HG03108 (cell line): ENCODE measurements around the gene GCH1.
"Not testable (repeated sequence)": the region's sequence is repeated elsewhere in the genome, so short reads cannot be mapped to it uniquely, and the experiment has no call there.

Experiments used
- ATAC-seq: cut with Tn5 transposase; IDR thresholded peaks from one replicate; pipeline ENCODE4 v1.9.1; 2021; ENCODE audit warnings: moderate library complexity; ENCODE audit not compliant: unreplicated experiment

Gene GCH1

DNA sequence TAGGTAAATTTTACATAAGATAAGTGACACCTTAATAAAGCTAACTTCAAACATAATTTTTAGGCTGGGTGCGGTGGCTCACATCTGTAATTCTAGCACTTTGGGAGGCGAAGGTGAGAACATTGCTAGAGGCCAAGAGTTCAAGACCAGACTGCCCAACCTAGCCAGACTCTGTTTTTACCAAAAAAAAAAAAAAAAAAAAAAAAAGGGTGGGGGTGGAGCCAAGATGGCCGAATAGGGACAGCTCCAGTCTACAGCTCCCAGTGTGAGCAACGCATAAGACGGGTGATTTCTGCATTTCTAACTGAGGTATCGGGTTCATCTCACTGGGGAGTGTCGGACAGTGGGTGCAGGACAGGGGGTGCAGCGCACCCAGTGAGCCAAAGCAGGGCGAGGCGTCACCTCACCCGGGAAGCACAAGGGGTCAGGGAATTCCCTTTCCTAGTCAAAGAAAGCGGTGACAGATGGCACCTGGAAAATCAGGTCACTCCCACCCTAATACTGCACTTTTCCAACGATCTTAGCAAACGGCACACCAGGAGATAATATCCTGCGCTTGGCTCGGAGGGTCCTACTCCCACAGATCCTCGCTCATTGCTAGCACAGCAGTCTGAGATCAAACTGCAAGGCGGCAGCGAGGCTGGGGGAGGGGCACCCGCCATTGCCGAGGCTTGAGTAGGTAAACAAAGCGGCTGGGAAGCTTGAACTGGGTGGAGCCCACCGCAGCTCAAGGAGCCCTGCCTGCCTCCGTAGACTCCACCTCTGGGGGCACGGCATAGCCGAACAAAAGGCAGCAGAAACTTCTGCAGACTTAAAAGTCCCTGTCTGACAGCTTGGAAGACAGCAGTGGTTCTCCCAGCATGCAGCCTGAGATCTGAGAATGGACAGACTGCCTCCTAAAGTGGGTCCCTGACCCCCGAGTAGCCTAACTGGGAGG, 32.2 kb downstream of the GCH1 start:
- not testable (repeated sequence) for ATAC-seq

DNA sequence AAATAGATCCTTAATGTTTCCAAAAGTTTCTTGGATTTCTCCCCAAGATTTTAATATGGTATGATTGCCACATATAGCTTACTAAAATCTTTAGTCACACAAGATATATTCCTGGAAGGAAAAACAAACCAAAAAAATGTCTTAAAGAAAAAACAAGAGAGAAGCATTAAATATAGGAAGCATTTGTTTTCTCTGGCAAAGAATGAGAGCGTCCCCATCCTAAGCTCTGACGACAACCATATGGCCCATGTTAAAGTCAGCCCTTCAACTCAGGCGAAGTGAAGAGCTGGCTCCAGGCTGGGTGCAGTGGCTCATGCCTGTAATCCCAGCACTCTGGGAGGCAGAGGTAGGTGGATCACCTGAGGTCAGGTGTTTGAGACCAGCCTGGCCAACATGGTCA, 35.6 kb downstream of the GCH1 start:
- no peak for ATAC-seq

DNA sequence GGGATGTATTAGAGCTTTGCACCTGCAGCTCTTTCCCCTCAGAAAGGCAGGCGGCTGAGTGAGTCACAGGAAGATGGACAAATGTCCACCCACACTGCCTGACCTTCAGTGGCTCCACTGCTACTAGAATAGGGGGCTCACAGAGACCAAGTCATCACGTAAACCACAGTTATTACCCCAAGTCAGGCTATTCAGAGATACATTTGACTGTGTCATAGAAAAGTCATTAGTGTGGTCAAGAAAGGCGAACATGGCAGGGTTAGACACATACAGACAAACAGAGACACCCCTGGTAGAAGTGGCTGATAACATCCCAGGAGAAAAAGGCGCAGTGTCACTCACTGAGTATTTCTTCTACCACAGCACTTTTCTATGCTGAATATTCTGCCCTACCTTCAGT, 36.0 kb downstream of the GCH1 start:
- ATAC-seq, result no peak

DNA sequence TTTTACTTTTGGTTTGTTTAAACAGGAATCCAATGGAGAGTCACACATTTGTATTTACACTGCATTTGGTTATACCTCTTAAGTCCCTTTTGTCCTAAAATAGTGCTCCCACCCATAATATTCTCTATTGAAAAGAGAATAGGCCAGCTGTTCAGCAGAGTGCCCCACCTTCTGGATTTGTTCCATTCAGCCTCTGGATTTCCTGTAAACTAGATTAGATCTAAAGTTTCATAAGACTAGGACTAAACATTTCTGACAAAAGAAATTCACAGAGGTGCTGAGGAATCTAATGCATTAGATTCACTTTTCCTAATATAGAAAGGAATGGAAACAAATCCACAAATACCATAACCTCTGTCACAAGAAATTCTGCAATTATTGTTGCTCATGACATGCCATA, 38.1 kb downstream of the GCH1 start:
- no peak for ATAC-seq

DNA sequence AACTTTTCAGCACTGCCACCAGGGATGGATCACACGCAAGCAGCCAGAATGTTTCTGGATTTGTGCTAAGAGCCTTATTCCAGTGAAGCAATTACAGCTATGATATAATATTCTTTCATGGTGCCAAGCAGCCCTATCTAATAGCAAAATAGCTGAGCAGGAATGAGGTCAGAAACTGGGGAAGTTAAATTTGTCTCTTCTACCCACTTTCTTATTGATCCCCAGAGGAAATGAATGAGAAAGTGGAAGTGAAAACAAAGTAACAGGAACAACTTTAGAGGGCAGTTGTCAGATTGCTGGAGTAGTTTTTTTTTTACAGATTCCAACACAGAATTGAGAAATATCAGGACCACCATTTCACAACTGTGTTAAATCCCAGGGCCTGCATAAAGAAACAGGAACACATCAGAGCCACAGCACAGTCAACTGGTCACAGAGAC, 44.8 kb downstream of the GCH1 start:
- ATAC-seq, result peak; percentile 60

DNA sequence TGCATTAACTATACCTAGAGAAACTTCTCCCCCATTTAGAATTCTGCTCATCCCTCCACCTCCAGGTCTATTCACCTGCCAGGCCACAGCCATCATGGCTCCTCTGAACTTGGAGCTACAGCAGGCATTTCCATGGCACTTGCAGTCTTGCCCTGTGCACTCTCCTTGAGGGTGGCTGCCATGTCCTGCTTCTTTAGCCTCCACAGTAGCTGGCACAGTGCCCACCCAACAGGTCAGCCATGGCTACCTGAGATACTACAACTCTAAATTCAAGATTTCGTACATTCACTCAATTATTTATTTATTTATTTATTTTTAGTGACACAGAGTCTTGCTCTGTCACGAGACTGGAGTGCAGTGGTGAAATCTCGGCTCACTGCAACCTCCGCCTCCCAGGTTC, 46.5 kb downstream of the GCH1 start:
- no peak for ATAC-seq

DNA sequence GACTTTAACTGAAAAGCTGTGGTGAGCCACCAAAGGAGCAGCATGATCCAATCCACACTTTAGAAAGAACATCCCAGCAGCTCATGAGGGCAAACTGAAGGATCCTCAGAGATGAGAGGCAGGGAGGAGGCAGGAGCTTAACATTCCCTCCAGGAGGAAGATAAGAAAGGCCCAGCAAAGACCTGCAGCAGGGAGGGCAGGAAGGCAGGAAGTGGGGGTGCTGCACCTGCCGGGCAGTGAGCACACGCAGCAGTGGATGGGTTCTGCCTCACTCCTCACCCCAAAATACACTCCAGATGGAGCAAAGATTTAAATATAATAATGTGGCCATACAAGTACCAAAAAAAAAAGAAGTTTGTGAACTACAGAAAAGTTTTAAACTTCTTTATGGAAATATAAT, 48.4 kb downstream of the GCH1 start:
- no peak for ATAC-seq

DNA sequence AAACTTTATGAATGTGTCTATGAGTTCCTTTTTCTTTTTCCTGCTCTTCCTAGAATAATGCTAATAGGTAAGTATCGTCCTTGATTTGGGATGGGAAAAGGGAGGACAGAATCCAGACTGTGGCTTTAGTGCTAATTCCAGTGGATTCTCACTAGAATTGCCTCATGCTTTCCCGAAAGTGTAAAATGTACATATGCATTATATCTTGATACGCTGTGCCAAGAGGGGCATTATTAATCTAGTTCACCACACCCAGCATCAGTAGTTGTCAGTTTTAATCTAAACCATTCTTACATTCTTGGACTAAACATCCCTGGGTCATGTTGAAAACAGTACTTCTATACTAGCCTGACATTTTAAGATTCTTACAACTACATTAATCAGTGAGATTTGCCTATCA, 49.3 kb downstream of the GCH1 start:
- ATAC-seq, result no peak

DNA sequence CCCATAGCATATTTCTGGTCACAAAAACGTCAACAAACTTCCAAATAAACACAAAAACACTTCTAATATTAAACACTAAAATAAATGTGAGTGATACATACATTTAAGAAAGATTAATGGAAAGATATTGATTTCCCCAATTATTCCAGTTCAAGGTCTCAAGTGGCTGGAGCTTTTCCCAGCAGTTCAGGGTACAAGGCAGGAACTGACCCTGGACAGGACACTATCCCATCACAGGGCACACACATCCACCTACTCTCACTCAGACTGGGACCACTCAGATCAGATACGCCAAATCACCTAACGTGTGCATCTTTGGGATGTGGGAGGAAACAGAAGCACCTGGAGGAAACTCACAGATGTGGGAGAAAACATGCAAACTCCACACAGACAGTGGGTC, 50.4 kb downstream of the GCH1 start:
- no peak for ATAC-seq

DNA sequence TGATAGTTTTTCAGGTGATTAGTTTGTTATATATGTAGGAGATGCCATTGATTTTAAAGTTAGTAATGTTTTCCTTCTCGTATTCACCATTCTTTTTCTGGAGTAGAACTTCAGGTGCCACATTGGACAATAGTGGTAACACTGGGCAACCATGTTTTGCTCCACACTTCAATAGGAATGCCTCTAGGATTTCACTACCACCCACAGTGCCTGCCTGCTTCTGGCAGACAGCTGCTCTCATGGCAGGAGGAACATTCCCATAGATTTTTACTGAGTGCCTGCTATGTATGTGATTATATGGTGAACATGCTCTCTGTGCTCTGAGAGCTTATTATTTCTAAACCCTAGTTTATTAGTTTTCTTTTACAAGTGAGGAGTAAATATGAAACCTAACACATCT, 53.7 kb downstream of the GCH1 start:
- ATAC-seq, result no peak

DNA sequence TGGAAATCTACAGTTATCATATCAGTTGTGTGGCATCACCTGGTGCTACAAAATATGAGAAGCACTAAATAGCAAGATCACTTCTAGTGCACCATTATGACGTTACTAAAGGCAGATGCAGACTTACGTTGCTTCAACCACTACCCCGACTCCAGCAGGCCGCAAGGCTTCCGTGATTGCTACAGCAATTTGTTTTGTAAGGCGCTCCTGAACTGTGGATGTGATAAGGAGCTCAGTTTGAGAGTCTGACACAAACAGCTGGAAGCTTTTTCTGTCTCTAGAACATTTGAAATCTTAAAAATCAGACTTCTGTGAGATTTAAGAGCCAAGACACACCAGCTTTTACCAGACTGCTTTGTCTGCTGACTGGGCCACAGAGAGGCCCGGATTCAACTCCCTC, 57.0 kb downstream of the GCH1 start:
- no peak for ATAC-seq

DNA sequence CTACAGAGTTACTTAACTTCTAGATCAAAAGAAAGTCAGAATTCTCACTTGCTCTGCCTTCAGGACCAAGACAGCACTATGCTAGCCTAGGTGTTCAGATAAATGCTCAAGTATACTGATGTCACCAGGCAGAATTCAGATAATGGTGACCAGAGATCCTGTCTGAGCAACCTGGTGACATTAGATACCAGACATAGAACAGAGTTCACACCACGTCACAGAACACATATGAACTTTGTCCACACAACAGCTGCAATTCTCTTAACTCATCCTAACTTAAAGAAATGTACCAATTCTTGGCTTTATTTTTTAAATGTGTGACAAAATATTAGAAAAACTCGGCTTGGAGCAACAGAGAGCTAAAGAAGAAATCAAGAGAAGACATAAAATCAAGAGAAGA, 58.1 kb downstream of the GCH1 start:
- ATAC-seq, result no peak

DNA sequence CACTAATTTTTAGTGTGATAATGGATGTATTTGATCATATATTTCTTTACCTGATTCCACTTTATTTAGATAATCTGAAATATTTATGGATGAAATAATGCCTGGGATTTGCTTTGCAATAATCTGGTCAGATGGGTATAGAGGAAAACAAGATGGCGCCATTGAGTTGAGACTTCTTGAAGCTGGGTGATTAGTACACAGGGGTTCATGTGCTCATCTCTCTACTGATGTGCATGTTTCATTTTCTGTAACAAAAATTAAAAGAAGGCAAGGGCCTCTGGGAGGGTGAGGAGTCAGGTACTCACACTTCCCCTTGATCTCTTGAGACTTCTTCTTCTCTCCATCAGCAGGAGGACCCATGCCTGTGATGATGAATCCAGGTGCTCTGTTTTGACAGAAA, 61.8 kb downstream of the GCH1 start:
- no peak for ATAC-seq

DNA sequence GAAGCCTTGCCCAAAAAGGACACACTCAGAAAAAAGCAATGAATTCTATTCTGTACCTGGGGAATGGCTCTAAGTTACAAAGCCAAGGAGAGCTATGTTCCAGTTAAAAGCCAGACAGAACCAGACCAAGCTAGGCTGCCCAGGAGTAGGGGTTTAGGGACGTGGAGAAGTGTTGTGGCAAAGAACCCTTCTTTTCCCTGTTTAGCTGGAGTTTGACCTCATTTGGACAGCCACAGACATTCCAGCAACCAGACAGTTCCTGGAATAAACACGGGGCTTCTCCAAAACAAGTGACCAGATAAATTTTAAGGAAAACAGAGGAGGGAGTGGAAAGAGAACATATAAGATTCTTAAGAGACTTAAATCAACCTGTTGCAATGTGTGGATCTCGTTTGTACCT, 62.3 kb downstream of the GCH1 start:
- no peak for ATAC-seq

DNA sequence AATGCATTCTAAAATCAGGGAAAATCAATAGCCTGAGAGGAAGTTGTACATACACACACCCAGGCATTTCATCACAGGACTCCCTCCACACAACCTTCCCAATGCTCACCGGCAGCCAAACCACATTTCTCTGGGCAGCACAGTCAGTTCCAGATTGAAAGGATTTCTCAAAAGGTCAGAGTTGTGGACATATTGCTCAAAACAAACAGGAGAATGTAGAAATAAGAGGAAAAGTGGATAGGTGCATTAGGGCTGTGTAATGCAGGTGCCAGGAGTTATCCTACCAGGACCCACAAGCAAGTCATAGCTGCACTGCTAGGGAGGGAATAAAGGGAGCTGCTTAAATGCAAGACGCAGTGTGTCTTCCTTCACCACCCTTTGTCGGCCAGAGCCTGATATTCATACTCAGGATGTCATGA, 62.9 kb downstream of the GCH1 start:
- no peak for ATAC-seq

DNA sequence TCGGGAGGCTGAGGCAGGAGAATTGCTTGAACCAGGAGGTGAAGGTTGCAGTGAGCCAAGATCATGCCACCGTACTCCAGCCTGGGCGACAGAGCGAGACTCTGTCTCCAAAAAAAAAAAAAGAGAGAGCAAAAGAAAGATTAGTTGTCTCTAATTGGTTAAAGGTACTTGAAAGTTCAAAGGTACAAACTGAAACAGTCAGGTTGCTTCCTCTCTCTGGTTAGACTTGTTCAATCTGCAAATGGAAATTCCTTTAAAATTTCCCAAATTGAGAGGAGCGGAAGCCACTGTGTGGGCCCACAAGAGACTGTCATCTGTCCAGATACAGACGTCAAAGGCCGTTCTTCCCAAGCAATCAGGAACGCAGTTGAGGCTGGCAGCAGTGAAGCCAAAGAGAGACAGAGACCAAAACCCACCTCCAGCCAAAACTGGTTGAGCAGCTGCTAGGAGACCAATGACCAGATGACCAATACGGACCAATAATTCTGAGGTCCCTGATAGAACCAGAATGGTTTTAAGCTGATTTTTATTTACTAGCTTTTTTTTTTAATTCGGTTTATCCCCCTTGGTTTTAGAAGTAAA, 63.6 kb downstream of the GCH1 start:
- ATAC-seq, result no peak

DNA sequence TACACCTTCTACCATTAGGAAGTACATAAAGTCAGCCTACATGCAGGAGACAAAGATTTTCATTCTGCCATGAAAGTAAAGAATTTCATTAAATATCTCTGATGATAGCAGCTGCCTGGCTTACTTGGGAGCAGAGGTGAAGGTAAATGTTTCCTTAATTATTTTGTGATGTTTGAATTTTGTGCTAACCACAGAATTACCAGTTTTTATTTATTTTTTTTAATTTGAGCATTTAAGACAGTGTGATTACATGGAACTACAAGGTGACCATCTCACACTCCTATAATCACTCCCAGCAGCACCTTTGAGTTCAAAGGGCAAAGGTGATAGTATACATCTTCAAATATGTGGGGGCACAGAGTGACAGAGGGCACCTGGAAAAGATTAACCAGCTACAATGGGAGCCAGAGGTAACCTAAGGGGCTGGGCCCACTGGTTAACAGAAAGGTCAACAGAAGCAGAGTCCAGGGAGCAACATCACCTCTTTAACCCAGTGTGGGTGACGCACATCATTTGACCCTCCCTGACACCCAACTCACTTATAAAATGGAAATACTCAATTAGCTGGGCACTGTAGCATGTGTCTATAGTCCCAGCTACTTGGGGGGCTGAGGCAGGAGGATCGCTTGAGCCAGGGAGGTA, 65.0 kb downstream of the GCH1 start:
- no peak for ATAC-seq

DNA sequence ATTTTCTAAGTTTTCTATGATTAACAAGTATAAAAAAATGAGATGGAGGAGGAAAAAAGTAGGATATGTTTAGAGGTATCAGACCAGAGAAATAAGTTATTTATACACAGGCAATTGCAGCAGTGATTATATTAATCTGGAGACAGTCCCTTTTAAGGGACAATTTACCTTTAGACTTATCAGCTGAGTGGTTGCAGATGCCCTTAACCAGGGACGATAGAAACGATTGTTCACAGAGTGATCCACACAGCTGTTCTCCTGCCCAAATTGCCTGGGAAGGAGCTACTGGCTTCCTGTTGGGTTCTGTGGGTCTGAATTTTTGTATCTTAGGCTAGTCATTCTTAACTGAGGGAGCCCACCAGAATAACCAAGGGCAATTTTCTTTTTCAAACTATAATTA, 66.4 kb downstream of the GCH1 start:
- no peak for ATAC-seq

DNA sequence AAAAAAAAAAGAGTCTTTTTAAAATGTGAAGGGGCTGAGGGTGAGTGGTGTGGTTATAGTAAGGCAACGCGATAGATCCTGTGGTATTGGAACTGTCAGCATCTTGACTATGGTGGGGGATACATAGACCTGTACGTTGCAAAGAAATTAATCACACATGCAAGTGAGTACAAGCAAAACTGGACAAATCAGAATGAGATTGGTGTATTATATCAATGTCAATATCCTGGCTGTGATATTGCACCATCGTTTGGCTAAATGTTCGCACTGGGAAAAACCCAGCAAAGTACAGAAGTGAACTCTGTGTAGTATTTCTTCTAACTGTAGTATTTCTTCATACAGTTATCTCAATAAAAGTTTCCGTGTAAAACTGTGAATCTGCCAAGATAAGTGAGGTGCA, 67.9 kb downstream of the GCH1 start:
- ATAC-seq, result no peak

DNA sequence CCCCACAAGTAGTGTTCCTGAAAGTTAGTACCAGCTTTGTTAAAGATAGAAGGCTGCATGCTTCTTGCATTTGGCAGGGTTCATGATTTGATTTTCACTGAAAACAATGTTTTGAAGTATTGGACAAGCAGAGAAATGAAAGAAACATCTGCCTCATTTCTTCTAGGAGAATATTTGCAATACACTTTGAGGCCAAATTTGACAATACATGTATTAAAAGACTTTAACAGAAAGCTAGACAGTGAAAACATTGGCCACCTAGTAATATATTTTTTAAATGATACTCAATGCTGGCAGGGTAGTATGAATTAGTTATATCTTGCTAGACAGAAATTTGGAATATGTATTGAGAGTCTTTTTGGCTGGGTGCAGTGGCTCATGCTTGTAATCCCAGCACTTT, 68.5 kb downstream of the GCH1 start:
- no peak for ATAC-seq

DNA sequence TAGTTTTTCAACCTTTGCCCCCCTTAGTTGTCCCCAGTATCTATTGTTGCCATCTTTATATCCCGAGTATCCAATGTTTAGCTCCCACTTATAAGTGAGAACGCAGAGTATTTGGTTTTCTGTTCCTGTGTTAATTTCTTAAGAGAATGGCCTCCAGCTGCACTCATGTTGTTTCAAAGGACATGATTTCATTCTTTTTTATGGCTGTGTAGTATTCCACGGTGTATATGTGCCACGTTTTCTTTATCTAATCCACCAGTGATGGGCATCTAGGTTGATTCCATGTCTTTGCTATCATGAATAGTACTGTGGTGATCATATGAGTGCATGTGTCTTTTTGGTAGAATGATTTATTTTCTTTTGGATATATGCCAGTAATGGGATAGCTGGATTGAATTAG, 72.0 kb downstream of the GCH1 start:
- no peak for ATAC-seq
